Measurements from ENCODE around the gene PHF11. TPM values are rescaled to one million over a fixed set of nuclear protein-coding genes. Genes with fewer than 3 reads are reported as not detected.

Gene PHF11
- total and polyA plus RNA-seq, 2 of the 8 experiments (the other 6 are each of a cell fraction or from before 2014, with no cell fraction given): 6.1 to 8.1 TPM

DNA sequence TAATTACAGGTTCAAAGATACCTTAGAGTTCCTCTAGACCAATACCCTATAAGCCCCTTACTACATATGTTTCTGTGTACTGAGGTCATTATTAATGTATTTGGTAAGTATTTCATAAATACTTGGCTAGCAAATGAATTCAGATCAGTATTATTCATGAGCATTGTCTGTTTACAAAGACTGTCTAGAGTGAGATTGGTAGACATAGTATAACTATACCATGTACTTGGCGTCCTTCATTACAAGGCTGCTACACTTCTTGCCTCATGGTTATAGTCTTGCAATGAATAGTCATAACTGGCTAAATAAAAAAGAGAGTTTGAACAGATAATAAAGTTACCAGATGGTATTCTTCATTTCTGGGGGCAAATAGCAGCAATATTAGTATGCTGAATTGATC is 39.6 kb upstream of the PHF11 start:
- Histone ChIP-seq H3K27me3 (replicated peaks in 1 of 4; ENCODE audit: control insufficient read depth in 3 of 4, extremely low read depth in 1 of 4, insufficient read depth in 3 of 4, low read length in 3 of 4) (no peaks in the 10 kb centered on the region), H4K20me1 (replicated peaks in 1 of 2; ENCODE audit: control insufficient read depth in 1 of 2, insufficient read depth in 2 of 2, low read length in 2 of 2) (no peaks in the 10 kb centered on the region), H3K9me3 (ENCODE audit: insufficient read depth in 2 of 2, low read depth in 1 of 2, low read length in 1 of 2) (no peaks in the 10 kb centered on the region), H3K18ac (ENCODE audit: extremely low read depth, low read length) (no peak overlapping the region), H3K14ac (ENCODE audit: insufficient read length) (no peak overlapping the region), H4K8ac (ENCODE audit: extremely low read depth, insufficient read depth, low read length) (no peak overlapping the region), H3K4me3 (ENCODE audit: extremely low read depth in 1 of 4, insufficient read depth in 2 of 4, low read depth in 3 of 4, low read length in 4 of 4) (no peak overlapping the region), H3K27ac (ENCODE audit: low read depth, low read length) (no peak overlapping the region), H4K5ac (ENCODE audit: insufficient read length, low read depth, low read length) (no peak overlapping the region), H2BK20ac (ENCODE audit: low read length) (no peak overlapping the region), H3K56ac (replicated peaks; ENCODE audit: insufficient read length, low read depth, low read length) (no peak overlapping the region), H2BK12ac (ENCODE audit: low read depth, low read length) (no peak overlapping the region), H2BK120ac (replicated peaks; ENCODE audit: low read depth, low read length) (no peak overlapping the region), H4K91ac (replicated peaks; ENCODE audit: insufficient read length, low read length) (no peak overlapping the region), H3K4me2 (ENCODE audit: insufficient read depth in 1 of 2, low read depth in 2 of 2, low read length in 2 of 2) (no peak overlapping the region), H3K79me2 (ENCODE audit: control insufficient read depth in 1 of 2, insufficient read depth in 2 of 2, low read length in 2 of 2) (no peaks in the 10 kb centered on the region), H2BK5ac (ENCODE audit: low read depth, low read length) (no peak overlapping the region), H2AK5ac (ENCODE audit: low read depth, low read length) (no peak overlapping the region), H3K23ac (ENCODE audit: insufficient read length) (no peak overlapping the region), H3K36me3 (ENCODE audit: control insufficient read depth in 2 of 4, insufficient read depth in 4 of 4, low read length in 3 of 4) (peaks cover 0 to 1% (median 0%) of the 10 kb centered on the region in 4 experiments; a peak in 2 of 8 replicates), H3K79me1 (ENCODE audit: low read depth, low read length) (no peaks in the 10 kb centered on the region), H2AFZ (ENCODE audit: low read length) (no peak overlapping the region), H2BK15ac (ENCODE audit: low read length) (no peak overlapping the region), H3K4me1 (replicated peaks in 1 of 4; ENCODE audit: control insufficient read depth in 3 of 4, insufficient read depth in 4 of 4, low read length in 3 of 4) (no peaks in the 10 kb centered on the region), H3K4ac (replicated peaks; ENCODE audit: insufficient read length, low read depth, low read length) (no peak overlapping the region), H3K23me2 (ENCODE audit: low read depth, low read length) (no peaks in the 10 kb centered on the region), H3K9ac (replicated peaks in 1 of 4; ENCODE audit: extremely low read depth in 1 of 4, low read depth in 3 of 4, low read length in 3 of 4) (no peak overlapping the region)
- POLR2A ChIA-PET (ENCODE audit: partially characterized antibody): no interaction called here
- no peak for FAIRE-seq
- CTCF ChIA-PET (ENCODE audit: partially characterized antibody): no interaction called here
- 89% methylated on average over 1 of the region's 1 CpG; no CpG with 5 or more reads in 1 of the 2 experiments for WGBS, 2 experiments (ENCODE audit: extremely low coverage in 1 of 2, insufficient coverage in 1 of 2, insufficient read length in 1 of 2, insufficient replicate concordance in 2 of 2, low coverage in 1 of 2, low lambda C conversion rate in 2 of 2, missing lambda C conversion rate in 1 of 2)
- DNase-seq (ENCODE audit: low read depth in 1 of 2, low spot score in 2 of 2): no peak
- TF ChIP-seq MAFK (IDR thresholded peaks at IDR 0.05; ENCODE audit: low read depth, low read length) (no peak), CBX5 (IDR thresholded peaks at IDR 0.05; ENCODE audit: low read depth, low read length) (no peak), PHF8 (conservative IDR thresholded peaks at IDR 0.05; ENCODE audit: low read depth, low read length) (no peak), SRF (IDR thresholded peaks at IDR 0.05; ENCODE audit: low read depth, low read length) (no peak), TAF1 (IDR thresholded peaks at IDR 0.05; ENCODE audit: low read depth, low read length) (no peak), TCF12 (IDR thresholded peaks at IDR 0.05; ENCODE audit: low read depth, low read length) (no peak)
- TF ChIP-seq, protein P1, sequence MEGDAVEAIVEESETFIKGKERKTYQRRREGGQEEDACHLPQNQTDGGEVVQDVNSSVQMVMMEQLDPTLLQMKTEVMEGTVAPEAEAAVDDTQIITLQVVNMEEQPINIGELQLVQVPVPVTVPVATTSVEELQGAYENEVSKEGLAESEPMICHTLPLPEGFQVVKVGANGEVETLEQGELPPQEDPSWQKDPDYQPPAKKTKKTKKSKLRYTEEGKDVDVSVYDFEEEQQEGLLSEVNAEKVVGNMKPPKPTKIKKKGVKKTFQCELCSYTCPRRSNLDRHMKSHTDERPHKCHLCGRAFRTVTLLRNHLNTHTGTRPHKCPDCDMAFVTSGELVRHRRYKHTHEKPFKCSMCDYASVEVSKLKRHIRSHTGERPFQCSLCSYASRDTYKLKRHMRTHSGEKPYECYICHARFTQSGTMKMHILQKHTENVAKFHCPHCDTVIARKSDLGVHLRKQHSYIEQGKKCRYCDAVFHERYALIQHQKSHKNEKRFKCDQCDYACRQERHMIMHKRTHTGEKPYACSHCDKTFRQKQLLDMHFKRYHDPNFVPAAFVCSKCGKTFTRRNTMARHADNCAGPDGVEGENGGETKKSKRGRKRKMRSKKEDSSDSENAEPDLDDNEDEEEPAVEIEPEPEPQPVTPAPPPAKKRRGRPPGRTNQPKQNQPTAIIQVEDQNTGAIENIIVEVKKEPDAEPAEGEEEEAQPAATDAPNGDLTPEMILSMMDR (IDR thresholded peaks at IDR 0.05; ENCODE audit: control extremely low read depth in 1 of 3, insufficient read depth in 1 of 3, low read depth in 1 of 3, low read length in 3 of 3): no peak
